Gastrocnemius medialis (tissue), 4 donors: ENCODE results near the gene RABGAP1. TPM values are rescaled to one million over a fixed set of nuclear protein-coding genes. Genes with fewer than 3 reads are reported as not detected.

Experiments
- ATAC-seq, 2 donors: fragments of 150-250 bp; one replicate each; pipeline ENCODE4 v1.9.1; 2016
- DNase-seq, 2 donors: peaks; one replicate each; pipeline ENCODE4 v3.0.0-alpha.2; 2019
- H3K27ac ChIP-seq, 4 donors: fragments of 200-600 bp; sonication (generic); 1 replicate in 1 of 4; 2 replicates in 3 of 4; pipeline ENCODE4 v1.5.1; 2016 to 2018; ENCODE audit warnings: mild to moderate bottlenecking in 2 of 4, moderate library complexity in 1 of 4
- H3K27me3 ChIP-seq, 3 donors: fragments of 200-600 bp; sonication (generic) in 2 of 3; 1 replicate in 1 of 3; 2 replicates in 2 of 3; pipeline versions ENCODE4 v1.5.1 to v1.6.0; 2016 to 2019; ENCODE audit warnings: mild to moderate bottlenecking in 1 of 3, moderate library complexity in 1 of 3
- H3K36me3 ChIP-seq, 2 donors: fragments of 200-600 bp; sonication (generic) in 1 of 2; one replicate each; pipeline ENCODE4 v1.5.1; 2017 to 2018
- H3K4me1 ChIP-seq, 2 donors: fragments of 200-600 bp; sonication (generic) in 1 of 2; one replicate each; pipeline ENCODE4 v1.5.1; 2016 to 2017; ENCODE audit warnings: mild to moderate bottlenecking in 2 of 2
- H3K4me3 ChIP-seq, 4 donors: fragments of 200-600 bp; sonication (generic) in 3 of 4; 1 replicate in 1 of 4; 2 replicates in 3 of 4; pipeline ENCODE4 v1.5.1; 2016 to 2019; ENCODE audit warnings: mild to moderate bottlenecking in 2 of 4
- H3K9me3 ChIP-seq, 3 donors: fragments of 200-600 bp; sonication (generic) in 2 of 3; 1 replicate in 1 of 3; 2 replicates in 2 of 3; pipeline ENCODE4 v1.5.1; 2016 to 2019
- POLR2A ChIP-seq, 2 donors: fragments of 450-650 bp; IDR thresholded peaks; one replicate each; pipeline ENCODE4 v1.6.1; 2017; ENCODE audit warnings: antibody characterized with exemption in 2 of 2, mild to moderate bottlenecking in 2 of 2, moderate library complexity in 2 of 2
- in situ Hi-C, 4 donors: fragments of 200-750 bp; cut with MboI; loops; one replicate each; pipeline versions ENCODE4 v1.15.0 to v1.8.0; 2017; ENCODE audit warnings: low sequenced_read_pairs in 4 of 4
- intact Hi-C: fragments of 100-400 bp; cut with DNase I; formaldehyde crosslinking; loops from one replicate; pipeline ENCODE4 v1.15.1; 2023; ENCODE audit warnings: low total_unique reads
- total RNA-seq, 4 donors: library from RNA; depleted of rRNA; stranded (reverse); fragments of >200 nt; gene quantifications; one replicate each; pipeline versions ENCODE4 v1.1.0 to v1.2.3, GENCODE V29; 2016
- TF ChIP-seq, protein P1 (sequence below), 5 experiments: fragments of 450-650 bp in 3 of 5; fragments of 200-600 bp in 2 of 5; sonication (generic) in 2 of 5; IDR thresholded peaks in 4 of 5; conservative IDR thresholded peaks in 1 of 5; 1 replicate in 4 of 5; 2 replicates in 1 of 5; pipeline ENCODE4 v1.5.1; 2016 to 2019; ENCODE audit warnings: antibody characterized with exemption in 5 of 5, mild to moderate bottlenecking in 3 of 5, moderate library complexity in 3 of 5

Gene RABGAP1
- total RNA-seq, 4 donors from 2014 or later = 23.7 to 33.8 (median 26.6) TPM

DNA sequence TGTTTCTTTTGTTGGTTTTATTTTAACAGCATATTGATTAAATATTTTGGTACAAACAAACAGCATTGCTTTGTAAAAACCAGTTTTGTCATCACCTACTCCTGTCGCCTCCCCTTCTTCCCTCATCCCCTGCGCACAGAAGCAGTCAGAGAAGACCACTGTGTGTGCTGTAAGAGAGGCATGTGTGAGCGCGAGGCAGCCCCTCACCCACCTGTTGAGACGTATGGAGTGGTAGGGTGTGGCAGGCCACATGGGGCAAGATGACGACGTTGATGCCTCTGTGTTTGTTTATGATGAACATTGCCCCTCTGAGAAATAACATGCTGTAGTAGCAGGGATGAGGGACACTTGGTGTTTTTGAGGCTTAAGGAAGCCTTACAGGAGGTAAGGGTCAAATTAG lies 164.0 kb downstream of the RABGAP1 start:
- no peak for DNase-seq
- in situ Hi-C loops = loop anchor here in 2 of 4 donors (25.0 kb wide), 1 partner anchor 232 kb away; no protein-coding TSS in a partner anchor
- H3K27ac ChIP-seq = no peak overlapping the region
- H3K4me1 ChIP-seq = no peaks in the 10 kb centered on the region
- H3K27me3 ChIP-seq = no peaks in the 10 kb centered on the region
- no peak for TF ChIP-seq POLR2A (IDR thresholded peaks at IDR 0.05)
- TF ChIP-seq, protein P1, sequence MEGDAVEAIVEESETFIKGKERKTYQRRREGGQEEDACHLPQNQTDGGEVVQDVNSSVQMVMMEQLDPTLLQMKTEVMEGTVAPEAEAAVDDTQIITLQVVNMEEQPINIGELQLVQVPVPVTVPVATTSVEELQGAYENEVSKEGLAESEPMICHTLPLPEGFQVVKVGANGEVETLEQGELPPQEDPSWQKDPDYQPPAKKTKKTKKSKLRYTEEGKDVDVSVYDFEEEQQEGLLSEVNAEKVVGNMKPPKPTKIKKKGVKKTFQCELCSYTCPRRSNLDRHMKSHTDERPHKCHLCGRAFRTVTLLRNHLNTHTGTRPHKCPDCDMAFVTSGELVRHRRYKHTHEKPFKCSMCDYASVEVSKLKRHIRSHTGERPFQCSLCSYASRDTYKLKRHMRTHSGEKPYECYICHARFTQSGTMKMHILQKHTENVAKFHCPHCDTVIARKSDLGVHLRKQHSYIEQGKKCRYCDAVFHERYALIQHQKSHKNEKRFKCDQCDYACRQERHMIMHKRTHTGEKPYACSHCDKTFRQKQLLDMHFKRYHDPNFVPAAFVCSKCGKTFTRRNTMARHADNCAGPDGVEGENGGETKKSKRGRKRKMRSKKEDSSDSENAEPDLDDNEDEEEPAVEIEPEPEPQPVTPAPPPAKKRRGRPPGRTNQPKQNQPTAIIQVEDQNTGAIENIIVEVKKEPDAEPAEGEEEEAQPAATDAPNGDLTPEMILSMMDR (IDR thresholded peaks at IDR 0.05 in 4 of 5, conservative IDR thresholded peaks at IDR 0.05 in 1 of 5) = no peak
- H3K4me3 ChIP-seq = no peak overlapping the region
- intact Hi-C loops = no loop called here
- peaks cover 0 to 49% of the 10 kb centered on the region in 2 donors for H3K36me3 ChIP-seq
- H3K9me3 ChIP-seq = no peaks in the 10 kb centered on the region
- ATAC-seq = no peak

DNA sequence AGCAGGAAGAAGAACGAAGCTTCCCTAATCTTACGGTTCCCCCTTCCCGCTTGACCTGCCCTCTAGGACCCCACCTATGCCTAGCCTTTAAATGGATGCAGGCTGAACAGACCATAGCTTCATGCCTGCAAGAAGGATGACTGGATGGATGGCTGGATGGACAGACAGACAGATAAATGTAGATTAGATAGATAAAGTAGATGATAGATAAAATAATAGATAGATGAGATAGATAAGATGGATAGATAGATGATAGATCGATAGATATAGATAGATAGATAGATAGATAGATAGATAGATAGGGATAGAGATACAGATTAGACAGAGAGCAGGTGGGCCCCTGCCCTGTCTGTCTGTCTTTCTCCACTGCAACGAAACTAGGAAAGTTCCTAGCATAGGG lies 164.7 kb downstream of the RABGAP1 start:
- TF ChIP-seq, protein P1 (IDR thresholded peaks at IDR 0.05 in 4 of 5, conservative IDR thresholded peaks at IDR 0.05 in 1 of 5) = no peak
- no peak for TF ChIP-seq POLR2A (IDR thresholded peaks at IDR 0.05)
- H3K27ac ChIP-seq = no peak overlapping the region
- H3K27me3 ChIP-seq = no peaks in the 10 kb centered on the region
- ATAC-seq (no peak), DNase-seq (no peak)
- H3K9me3 ChIP-seq = no peaks in the 10 kb centered on the region
- in situ Hi-C loops = loop anchor here in 2 of 4 donors (25.0 kb wide), 1 partner anchor 232 kb away; no protein-coding TSS in a partner anchor
- H3K4me1 ChIP-seq = no peaks in the 10 kb centered on the region
- intact Hi-C loops = no loop called here
- no peak overlapping the region for H3K4me3 ChIP-seq
- H3K36me3 ChIP-seq = peaks cover 0 to 42% of the 10 kb centered on the region in 2 donors

DNA sequence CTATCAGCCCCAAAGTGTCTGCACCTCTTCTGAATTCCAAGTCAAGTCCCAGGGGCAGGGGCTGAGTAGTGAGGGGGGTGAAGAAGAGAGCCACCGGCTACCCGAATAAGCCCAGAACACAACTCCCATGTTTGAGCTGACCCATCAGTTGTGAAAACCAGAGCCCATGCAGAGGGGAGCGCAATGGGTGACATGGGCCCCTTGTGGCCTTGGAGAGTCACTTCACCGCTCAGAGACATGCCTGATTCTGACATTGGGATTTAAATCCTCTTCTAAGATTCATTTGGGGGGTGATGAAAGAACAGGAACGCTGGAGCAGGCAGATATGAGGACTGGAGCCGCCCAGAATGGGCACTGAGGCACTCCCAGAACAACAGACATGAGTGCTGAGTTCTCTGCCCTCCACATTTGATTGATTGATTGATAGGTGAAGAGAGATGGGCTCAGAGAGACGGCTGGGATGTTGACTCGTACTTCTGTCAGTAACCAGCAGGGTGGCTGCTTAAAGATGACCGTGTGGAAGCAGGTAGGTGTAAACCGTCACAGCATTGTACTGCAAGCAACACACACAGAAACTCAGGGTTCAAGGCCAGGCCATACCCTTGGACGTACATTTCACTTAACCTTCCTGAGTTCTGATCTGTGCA lies 166.9 kb downstream of the RABGAP1 start:
- Histone ChIP-seq H3K4me1 (peaks cover 7% of the 10 kb centered on the region in 2 donors), H3K27me3 (no peaks in the 10 kb centered on the region), H3K9me3 (no peaks in the 10 kb centered on the region), H3K36me3 (peaks cover 0 to 21% of the 10 kb centered on the region in 2 donors), H3K27ac (no peak overlapping the region), H3K4me3 (no peak overlapping the region)
- in situ Hi-C loops = loop anchor here in 2 of 4 donors (25.0 kb wide), 1 partner anchor 230 kb away; no protein-coding TSS in a partner anchor
- intact Hi-C loops = no loop called here
- ATAC-seq (no peak), DNase-seq (no peak)
- TF ChIP-seq POLR2A (IDR thresholded peaks at IDR 0.05) = no peak
- TF ChIP-seq, protein P1 (IDR thresholded peaks at IDR 0.05 in 4 of 5, conservative IDR thresholded peaks at IDR 0.05 in 1 of 5) = no peak

- TF ChIP-seq POLR2A (IDR thresholded peaks at IDR 0.05) = no peak
- TF ChIP-seq, protein P1 (IDR thresholded peaks at IDR 0.05 in 4 of 5, conservative IDR thresholded peaks at IDR 0.05 in 1 of 5) = no peak
- Histone ChIP-seq H3K4me3 (no peak overlapping the region), H3K27ac (no peak overlapping the region), H3K9me3 (no peaks in the 10 kb centered on the region), H3K27me3 (no peaks in the 10 kb centered on the region), H3K4me1 (peaks cover 7% of the 10 kb centered on the region in 2 donors), H3K36me3 (peaks cover 0 to 15% of the 10 kb centered on the region in 2 donors)
- in situ Hi-C loops (loop anchor here in 2 of 4 donors (25.0 kb wide), 1 partner anchor 228 kb away; no protein-coding TSS in a partner anchor), intact Hi-C loops (no loop called here)
- ATAC-seq (no peak), DNase-seq (no peak)
Observed at GRCh38 chr9:123108976-123109375, 168.2 kb downstream of the RABGAP1 start.
